ENCODE results near the gene TRMT10A. TPM values are rescaled to one million over a fixed set of nuclear protein-coding genes. Genes with fewer than 3 reads are reported as not detected.

TRMT10A gene
- total and polyA plus RNA-seq, 10 of the 15 experiments (the other 5 are each of a cell fraction or from before 2014, with no cell fraction given), result 4.5 to 13.4 (median 9.2) TPM

- TF ChIP-seq, protein P1, sequence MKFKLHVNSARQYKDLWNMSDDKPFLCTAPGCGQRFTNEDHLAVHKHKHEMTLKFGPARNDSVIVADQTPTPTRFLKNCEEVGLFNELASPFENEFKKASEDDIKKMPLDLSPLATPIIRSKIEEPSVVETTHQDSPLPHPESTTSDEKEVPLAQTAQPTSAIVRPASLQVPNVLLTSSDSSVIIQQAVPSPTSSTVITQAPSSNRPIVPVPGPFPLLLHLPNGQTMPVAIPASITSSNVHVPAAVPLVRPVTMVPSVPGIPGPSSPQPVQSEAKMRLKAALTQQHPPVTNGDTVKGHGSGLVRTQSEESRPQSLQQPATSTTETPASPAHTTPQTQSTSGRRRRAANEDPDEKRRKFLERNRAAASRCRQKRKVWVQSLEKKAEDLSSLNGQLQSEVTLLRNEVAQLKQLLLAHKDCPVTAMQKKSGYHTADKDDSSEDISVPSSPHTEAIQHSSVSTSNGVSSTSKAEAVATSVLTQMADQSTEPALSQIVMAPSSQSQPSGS (IDR thresholded peaks at IDR 0.05; ENCODE audit: low read length), result no peak
- TF ChIP-seq, protein P2, sequence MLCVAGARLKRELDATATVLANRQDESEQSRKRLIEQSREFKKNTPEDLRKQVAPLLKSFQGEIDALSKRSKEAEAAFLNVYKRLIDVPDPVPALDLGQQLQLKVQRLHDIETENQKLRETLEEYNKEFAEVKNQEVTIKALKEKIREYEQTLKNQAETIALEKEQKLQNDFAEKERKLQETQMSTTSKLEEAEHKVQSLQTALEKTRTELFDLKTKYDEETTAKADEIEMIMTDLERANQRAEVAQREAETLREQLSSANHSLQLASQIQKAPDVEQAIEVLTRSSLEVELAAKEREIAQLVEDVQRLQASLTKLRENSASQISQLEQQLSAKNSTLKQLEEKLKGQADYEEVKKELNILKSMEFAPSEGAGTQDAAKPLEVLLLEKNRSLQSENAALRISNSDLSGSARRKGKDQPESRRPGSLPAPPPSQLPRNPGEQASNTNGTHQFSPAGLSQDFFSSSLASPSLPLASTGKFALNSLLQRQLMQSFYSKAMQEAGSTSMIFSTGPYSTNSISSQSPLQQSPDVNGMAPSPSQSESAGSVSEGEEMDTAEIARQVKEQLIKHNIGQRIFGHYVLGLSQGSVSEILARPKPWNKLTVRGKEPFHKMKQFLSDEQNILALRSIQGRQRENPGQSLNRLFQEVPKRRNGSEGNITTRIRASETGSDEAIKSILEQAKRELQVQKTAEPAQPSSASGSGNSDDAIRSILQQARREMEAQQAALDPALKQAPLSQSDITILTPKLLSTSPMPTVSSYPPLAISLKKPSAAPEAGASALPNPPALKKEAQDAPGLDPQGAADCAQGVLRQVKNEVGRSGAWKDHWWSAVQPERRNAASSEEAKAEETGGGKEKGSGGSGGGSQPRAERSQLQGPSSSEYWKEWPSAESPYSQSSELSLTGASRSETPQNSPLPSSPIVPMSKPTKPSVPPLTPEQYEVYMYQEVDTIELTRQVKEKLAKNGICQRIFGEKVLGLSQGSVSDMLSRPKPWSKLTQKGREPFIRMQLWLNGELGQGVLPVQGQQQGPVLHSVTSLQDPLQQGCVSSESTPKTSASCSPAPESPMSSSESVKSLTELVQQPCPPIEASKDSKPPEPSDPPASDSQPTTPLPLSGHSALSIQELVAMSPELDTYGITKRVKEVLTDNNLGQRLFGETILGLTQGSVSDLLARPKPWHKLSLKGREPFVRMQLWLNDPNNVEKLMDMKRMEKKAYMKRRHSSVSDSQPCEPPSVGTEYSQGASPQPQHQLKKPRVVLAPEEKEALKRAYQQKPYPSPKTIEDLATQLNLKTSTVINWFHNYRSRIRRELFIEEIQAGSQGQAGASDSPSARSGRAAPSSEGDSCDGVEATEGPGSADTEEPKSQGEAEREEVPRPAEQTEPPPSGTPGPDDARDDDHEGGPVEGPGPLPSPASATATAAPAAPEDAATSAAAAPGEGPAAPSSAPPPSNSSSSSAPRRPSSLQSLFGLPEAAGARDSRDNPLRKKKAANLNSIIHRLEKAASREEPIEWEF (IDR thresholded peaks at IDR 0.05; ENCODE audit: insufficient replicate concordance, low read depth, low read length), result no peak
Observed at GRCh38 chr4:99537674-99538073, 26.2 kb downstream of the TRMT10A start (continued).

GRCh38 chr4:99536848-99537247, 27.0 kb downstream of the TRMT10A start:
- CTCF ChIA-PET, result no interaction called here

More at GRCh38 chr4:99536848-99537247, 27.0 kb downstream of the TRMT10A start:
- no peak for DNase-seq (ENCODE audit: low read depth, low spot score)
- Histone ChIP-seq H3K79me2 (ENCODE audit: control insufficient read depth, insufficient read depth, low read length) (no peaks in the 10 kb centered on the region), H3K4me1 (ENCODE audit: control insufficient read depth, insufficient read depth, low read length) (no peaks in the 10 kb centered on the region), H3K4me3 (no peak overlapping the region), H3K27ac (ENCODE audit: control insufficient read depth, insufficient read depth) (no peak overlapping the region), H3K4me2 (ENCODE audit: control insufficient read depth, insufficient read depth) (no peak overlapping the region), H2AFZ (ENCODE audit: control insufficient read depth, low read depth, low read length) (no peak overlapping the region), H3K9ac (ENCODE audit: control insufficient read depth, insufficient read depth, low read length) (no peak overlapping the region), H3K36me3 (ENCODE audit: control insufficient read depth in 2 of 2, insufficient read depth in 2 of 2, low read length in 1 of 2) (no peaks in the 10 kb centered on the region), H4K20me1 (ENCODE audit: control insufficient read depth, insufficient read depth) (no peaks in the 10 kb centered on the region), H3K27me3 (replicated peaks in 1 of 2; ENCODE audit: control insufficient read depth in 2 of 2, insufficient read depth in 2 of 2, low read length in 1 of 2) (no peaks in the 10 kb centered on the region), H3K9me3 (replicated peaks; ENCODE audit: control insufficient read depth, insufficient read depth, low read length) (no peaks in the 10 kb centered on the region)
- ATAC-seq, result no peak
- intact Hi-C loops (cut with micrococcal nuclease; ENCODE audit: unreplicated experiment), result no loop called here
- FAIRE-seq, result no peak
- WGBS (ENCODE audit: insufficient coverage, insufficient replicate concordance, low lambda C conversion rate, missing lambda C conversion rate), result 2% methylated on average over 2 of the region's 2 CpGs
- no TSS peak for BruUV-seq (replicated peaks)
- in situ Hi-C loops (cut with MboI), result no loop called here
- TF ChIP-seq SPI1 (IDR thresholded peaks at IDR 0.05; ENCODE audit: borderline replicate concordance, insufficient read depth, low read depth, low read length) (no peak), FOXM1 (IDR thresholded peaks at IDR 0.05; ENCODE audit: low read depth, low read length) (no peak), FOXK2 (IDR thresholded peaks at IDR 0.05) (no peak), MEF2B (IDR thresholded peaks at IDR 0.05; ENCODE audit: partially characterized antibody, poor library complexity, severe bottlenecking) (no peak)
- POLR2A ChIA-PET, result no interaction called here
- SMC1A ChIA-PET (ENCODE audit: uncharacterized antibody, unreplicated experiment), result interaction anchor here (1.1 to 1.6 kb wide), 2 partner anchors 154 to 550 kb away, joined by 3 read pairs; no protein-coding TSS in a partner anchor
- RAD21 ChIA-PET (ENCODE audit: unreplicated experiment), result no interaction called here
